DOHH2 (cell line): ENCODE measurements around the gene TMEFF2.

Experiments
- H3F3A ChIP-seq: fragments of 200-600 bp; sonication (generic), shearing (Covaris generic); 2 replicates; pipeline ENCODE4 v1.6.0; 2016; ENCODE audit warnings: antibody characterized with exemption, mild to moderate bottlenecking; ENCODE audit not compliant: control insufficient read depth, insufficient read depth
- H3K27ac ChIP-seq: fragments of 200-600 bp; sonication (generic); 2 replicates; pipeline ENCODE4 v1.5.1; 2014; ENCODE audit warnings: low read depth, mild to moderate bottlenecking, low read length, moderate library complexity
- H3K27me3 ChIP-seq: fragments of 200-600 bp; sonication (generic); 2 replicates; pipeline ENCODE4 v1.6.1; 2014; ENCODE audit warnings: mild to moderate bottlenecking, low read length, mixed read lengths; ENCODE audit not compliant: control insufficient read depth
- H3K36me3 ChIP-seq: fragments of 200-600 bp; sonication (generic); 2 replicates; pipeline ENCODE4 v1.6.1; 2014; ENCODE audit warnings: mild to moderate bottlenecking, low read length, moderate library complexity, mixed read lengths; ENCODE audit not compliant: control insufficient read depth
- H3K4me1 ChIP-seq: fragments of 200-600 bp; sonication (generic); 2 replicates; pipeline ENCODE4 v1.6.1; 2014; ENCODE audit warnings: mild to moderate bottlenecking, low read length, mixed read lengths; ENCODE audit not compliant: control insufficient read depth
- H3K4me2 ChIP-seq: fragments of 200-600 bp; sonication (generic); 2 replicates; pipeline ENCODE4 v1.6.0; 2014; ENCODE audit warnings: mild to moderate bottlenecking, low read length, moderate library complexity
- H3K4me3 ChIP-seq: fragments of 200-600 bp; sonication (generic); 2 replicates; pipeline ENCODE4 v1.5.1; 2014; ENCODE audit warnings: mild to moderate bottlenecking, low read length, mixed read lengths
- H3K79me2 ChIP-seq: fragments of 200-600 bp; sonication (generic); 2 replicates; pipeline ENCODE4 v1.6.1; 2014; ENCODE audit warnings: mild to moderate bottlenecking, low read length, mixed read lengths; ENCODE audit not compliant: control insufficient read depth
- H3K9me2 ChIP-seq: fragments of 200-600 bp; sonication (generic); replicated peaks from 2 replicates; pipeline ENCODE4 v1.6.1; 2014; ENCODE audit warnings: mild to moderate bottlenecking, low read length, mixed read lengths; ENCODE audit not compliant: control insufficient read depth
- H3K9me3 ChIP-seq: fragments of 200-600 bp; sonication (generic); 2 replicates; pipeline ENCODE4 v1.6.1; 2014; ENCODE audit warnings: antibody characterized with exemption, low read length, mixed read lengths; ENCODE audit not compliant: control insufficient read depth, insufficient read depth
- H4K20me1 ChIP-seq: fragments of 200-600 bp; sonication (generic); 2 replicates; pipeline ENCODE4 v1.6.0; 2014; ENCODE audit warnings: low read depth, mild to moderate bottlenecking, antibody characterized with exemption, low read length, moderate library complexity; ENCODE audit not compliant: control insufficient read depth, insufficient read depth
- CTCF ChIP-seq: fragments of 200-600 bp; sonication (generic); IDR thresholded peaks from one replicate; pipeline ENCODE4 v1.5.1; 2014; ENCODE audit warnings: antibody characterized with exemption, mild to moderate bottlenecking, low read depth, low read length; ENCODE audit not compliant: poor library complexity, severe bottlenecking
- EZH2phosphoT487 ChIP-seq: fragments of 200-600 bp; sonication (generic); IDR thresholded peaks from 2 replicates; pipeline ENCODE4 v1.6.1; 2017; ENCODE audit warnings: borderline replicate concordance, mild to moderate bottlenecking, antibody characterized with exemption, low read length, moderate library complexity, mixed read lengths

Gene TMEFF2

GRCh38 chr2:191935247-191935646 is 259.5 kb downstream of the TMEFF2 start:
- no peak for TF ChIP-seq EZH2phosphoT487
- Histone ChIP-seq H3K4me3 (no peak overlapping the region), H3K27ac (no peak overlapping the region)

GRCh38 chr2:191933307-191934105 is 261.2 kb downstream of the TMEFF2 start:
- no peaks in the 10 kb centered on the region for H3K27me3 ChIP-seq
- no peaks in the 10 kb centered on the region for H3K36me3 ChIP-seq
- H3K4me2 ChIP-seq = no peak overlapping the region
- no peak overlapping the region for H3K4me3 ChIP-seq
- TF ChIP-seq EZH2phosphoT487 = no peak
- no peak for TF ChIP-seq CTCF
- H3K9me3 ChIP-seq = no peaks in the 10 kb centered on the region
- H3K27ac ChIP-seq = no peak overlapping the region
- no peaks in the 10 kb centered on the region for H3K79me2 ChIP-seq
- no peaks in the 10 kb centered on the region for H3K4me1 ChIP-seq
- H3F3A ChIP-seq = no peaks in the 10 kb centered on the region
- no peaks in the 10 kb centered on the region for H3K9me2 ChIP-seq
- H4K20me1 ChIP-seq = no peaks in the 10 kb centered on the region

More at GRCh38 chr2:191935247-191935646, 259.5 kb downstream of the TMEFF2 start:
- Histone ChIP-seq H3K9me2 (no peaks in the 10 kb centered on the region), H3K79me2 (no peaks in the 10 kb centered on the region), H3K4me1 (no peaks in the 10 kb centered on the region), H3K9me3 (no peaks in the 10 kb centered on the region), H3K36me3 (no peaks in the 10 kb centered on the region), H3K4me2 (no peak overlapping the region), H3F3A (no peaks in the 10 kb centered on the region), H3K27me3 (no peaks in the 10 kb centered on the region), H4K20me1 (no peaks in the 10 kb centered on the region)

GRCh38 chr2:191932286-191932685 is 262.4 kb downstream of the TMEFF2 start:
- Histone ChIP-seq H3K9me2 (no peaks in the 10 kb centered on the region), H3K4me1 (no peaks in the 10 kb centered on the region), H3K27me3 (no peaks in the 10 kb centered on the region), H3F3A (no peaks in the 10 kb centered on the region), H3K36me3 (no peaks in the 10 kb centered on the region), H3K79me2 (no peaks in the 10 kb centered on the region), H3K4me3 (no peak overlapping the region), H4K20me1 (no peaks in the 10 kb centered on the region), H3K4me2 (no peak overlapping the region), H3K27ac (no peak overlapping the region), H3K9me3 (no peaks in the 10 kb centered on the region)
- no peak for TF ChIP-seq CTCF
- TF ChIP-seq EZH2phosphoT487 = no peak

GRCh38 chr2:191931329-191931728 is 263.4 kb downstream of the TMEFF2 start:
- H3K9me3 ChIP-seq = no peaks in the 10 kb centered on the region
- TF ChIP-seq EZH2phosphoT487 (no peak), CTCF (no peak)
- no peaks in the 10 kb centered on the region for H3K9me2 ChIP-seq
- no peak overlapping the region for H3K4me2 ChIP-seq
- H3K4me3 ChIP-seq = no peak overlapping the region
- no peaks in the 10 kb centered on the region for H4K20me1 ChIP-seq
- H3K79me2 ChIP-seq = no peaks in the 10 kb centered on the region
- H3K27ac ChIP-seq = no peak overlapping the region
- H3K27me3 ChIP-seq = no peaks in the 10 kb centered on the region
- H3K36me3 ChIP-seq = no peaks in the 10 kb centered on the region
- no peaks in the 10 kb centered on the region for H3K4me1 ChIP-seq
- H3F3A ChIP-seq = no peaks in the 10 kb centered on the region
